Esophagus squamous epithelium (tissue), 5 donors: Measurements from ENCODE around the gene SKI. TPM values are rescaled to one million over a fixed set of nuclear protein-coding genes. Genes with fewer than 3 reads are reported as not detected.

ENCODE experiments used
- DNase-seq: peaks from one replicate; lab custom pipeline; 2025; lab: John Stamatoyannopoulos, UW
- H3K27ac ChIP-seq, 4 donors: fragments of 200-600 bp; sonication (generic); one replicate each; pipeline ENCODE4 v1.5.1; 2016 to 2019; ENCODE audit warnings: mild to moderate bottlenecking in 1 of 4
- H3K27me3 ChIP-seq, 4 donors: fragments of 200-600 bp; sonication (generic); 1 replicate in 3 of 4; 2 replicates in 1 of 4; pipeline versions ENCODE4 v1.5.1 to v1.6.0; 2017 to 2021; ENCODE audit warnings: antibody characterized with exemption in 1 of 4
- H3K36me3 ChIP-seq, 3 donors: fragments of 200-600 bp; sonication (generic); one replicate each; pipeline ENCODE4 v1.5.1; 2016 to 2019
- H3K4me1 ChIP-seq, 3 donors: fragments of 200-600 bp; sonication (generic); one replicate each; pipeline ENCODE4 v1.5.1; 2017 to 2019
- H3K4me3 ChIP-seq, 4 donors: fragments of 200-600 bp; sonication (generic); 1 replicate in 3 of 4; 2 replicates in 1 of 4; pipeline ENCODE4 v1.5.1; 2016 to 2019; ENCODE audit warnings: mild to moderate bottlenecking in 2 of 4, moderate library complexity in 1 of 4
- H3K9me3 ChIP-seq, 3 donors: fragments of 200-600 bp; sonication (generic); one replicate each; pipeline ENCODE4 v1.5.1; 2016 to 2019
- CTCF ChIP-seq, 6 experiments: fragments of 450-650 bp in 4 of 6; fragments of 200-600 bp in 2 of 6; sonication (generic) in 2 of 6; IDR thresholded peaks; one replicate each; pipeline ENCODE4 v1.5.1; 2016 to 2019; ENCODE audit warnings: antibody characterized with exemption in 6 of 6, mild to moderate bottlenecking in 4 of 6, moderate library complexity in 4 of 6
- POLR2A ChIP-seq, 4 donors: fragments of 450-650 bp; IDR thresholded peaks; one replicate each; pipeline ENCODE4 v1.6.1; 2017; ENCODE audit warnings: antibody characterized with exemption in 4 of 4, mild to moderate bottlenecking in 4 of 4, moderate library complexity in 3 of 4
- WGBS, 2 donors: methylation state at CpG; one replicate each; pipeline ENCODE4 v1.1.5; 2018; 5-methylcytosine and 5-hydroxymethylcytosine counted together
- intact Hi-C: fragments of 100-400 bp; cut with DNase I; formaldehyde crosslinking; loops from one replicate; pipeline ENCODE4 v1.15.0; 2022
- total RNA-seq, 4 donors: library from RNA; depleted of rRNA; stranded (reverse); fragments of >200 nt; gene quantifications; one replicate each; pipeline ENCODE4 v1.1.0, GENCODE V29; 2016
- donor health status: DM: yes; HTN: yes; CAD: no.

Gene SKI
- total RNA-seq, 4 donors from 2014 or later, result 18.2 to 38.8 (median 25.2) TPM

GRCh38 chr1:2307064-2307605, 79.0 kb downstream of the SKI start:
- no peak overlapping the region for H3K4me3 ChIP-seq
- no peaks in the 10 kb centered on the region for H3K27me3 ChIP-seq
- peaks cover 33 to 78% (median 53%) of the 10 kb centered on the region in 3 donors for H3K36me3 ChIP-seq
- peaks cover 6 to 48% (median 18%) of the 10 kb centered on the region in 3 donors for H3K4me1 ChIP-seq
- no peak overlapping the region for H3K27ac ChIP-seq
- WGBS, 2 donors, result 94% methylated on average over 19 to 36 of the region's 41 CpGs
- DNase-seq, result no peak
- H3K9me3 ChIP-seq, result no peaks in the 10 kb centered on the region
- TF ChIP-seq POLR2A (IDR thresholded peaks at IDR 0.05), result no peak
- TF ChIP-seq CTCF (IDR thresholded peaks at IDR 0.05), result no peak
- intact Hi-C loops, result no loop called here

GRCh38 chr1:2307972-2308371, 79.9 kb downstream of the SKI start:
- Histone ChIP-seq H3K27ac (no peak overlapping the region), H3K27me3 (no peaks in the 10 kb centered on the region), H3K9me3 (no peaks in the 10 kb centered on the region), H3K36me3 (peaks cover 31 to 75% (median 53%) of the 10 kb centered on the region in 3 donors), H3K4me1 (peaks cover 12 to 48% (median 27%) of the 10 kb centered on the region in 3 donors), H3K4me3 (no peak overlapping the region)
- 77 to 85% methylated on average over 12 to 14 of the region's 15 CpGs for WGBS, 2 donors
- intact Hi-C loops, result no loop called here
- no peak for TF ChIP-seq CTCF (IDR thresholded peaks at IDR 0.05)
- TF ChIP-seq POLR2A (IDR thresholded peaks at IDR 0.05), result no peak
- no peak for DNase-seq

GRCh38 chr1:2308844-2309243, 80.7 kb downstream of the SKI start:
- no peaks in the 10 kb centered on the region for H3K9me3 ChIP-seq
- peaks cover 26 to 66% (median 50%) of the 10 kb centered on the region in 3 donors for H3K36me3 ChIP-seq
- H3K27ac ChIP-seq, result no peak overlapping the region
- no peak for TF ChIP-seq POLR2A (IDR thresholded peaks at IDR 0.05)
- no peak for TF ChIP-seq CTCF (IDR thresholded peaks at IDR 0.05)
- peaks cover 16 to 48% (median 36%) of the 10 kb centered on the region in 3 donors for H3K4me1 ChIP-seq
- no peaks in the 10 kb centered on the region for H3K27me3 ChIP-seq
- H3K4me3 ChIP-seq, result no peak overlapping the region
- no peak for DNase-seq
- intact Hi-C loops, result no loop called here
- WGBS, 2 donors, result 84 to 89% methylated on average over 9 to 17 of the region's 20 CpGs

GRCh38 chr1:2310332-2311183, 82.4 kb downstream of the SKI start:
- peaks cover 19 to 49% (median 33%) of the 10 kb centered on the region in 3 donors for H3K36me3 ChIP-seq
- H3K27me3 ChIP-seq, result peaks cover 0 to 9% (median 0%) of the 10 kb centered on the region in 4 donors
- H3K4me3 ChIP-seq, result no peak overlapping the region
- H3K9me3 ChIP-seq, result no peaks in the 10 kb centered on the region
- WGBS, 2 donors, result 40 to 61% methylated on average over 3 to 10 of the region's 28 CpGs
- DNase-seq, result no peak
- TF ChIP-seq POLR2A (IDR thresholded peaks at IDR 0.05) (no peak), CTCF (IDR thresholded peaks at IDR 0.05) (no peak)
- peaks cover 30 to 56% (median 44%) of the 10 kb centered on the region in 3 donors for H3K4me1 ChIP-seq
- intact Hi-C loops, result loop anchor here (10.0 kb wide), 1 partner anchor 116 kb away; the partner anchor contains the start of gene FAAP20
- H3K27ac ChIP-seq, result peak overlapping the region; percentile 30 to 92 (median 76)
